SK-N-SH (cell line): ENCODE data around the gene MAMDC4. TPM values are rescaled to one million over a fixed set of nuclear protein-coding genes. Genes with fewer than 3 reads are reported as not detected.

Source experiments
- CTCF ChIA-PET: fragments of 300-600, 350-600 bp; formaldehyde crosslinking; extraction: SDS; loops from one replicate; lab custom pipeline; 2021; lab: Yijun Ruan, JAX
- POLR2A ChIA-PET: fragments of 350-600 bp; sonication (Branson Sonifier 250); formaldehyde crosslinking; extraction: SDS; loops from one replicate; lab custom pipeline; 2020; ENCODE audit warnings: antibody characterized with exemption, inconsistent platforms; lab: Yijun Ruan, JAX
- DNase-seq: peaks from one replicate; pipeline ENCODE4 v3.0.0; 2012
- H2AFZ ChIP-seq: fragments of 200-600 bp; sonication (generic); 2 replicates; pipeline ENCODE4 v1.8.1; 2016; ENCODE audit warnings: antibody characterized with exemption, mild to moderate bottlenecking, low read depth
- H3F3A ChIP-seq: fragments of 200-600 bp; sonication (generic); replicated peaks from 2 replicates; pipeline ENCODE3; 2016; ENCODE audit warnings: antibody characterized with exemption, mild to moderate bottlenecking; ENCODE audit not compliant: insufficient read depth
- H3K27ac ChIP-seq, 2 experiments: fragments of 200-500 bp in 1 of 2; fragments of 200-600 bp in 1 of 2; sonication (Bioruptor generic) in 1 of 2; sonication (generic), shearing (Covaris generic) in 1 of 2; 2 replicates each; pipeline versions ENCODE4 v1.5.1 to v1.6.1; 2014 to 2016; ENCODE audit warnings: low read depth in 2 of 2, inconsistent platforms in 1 of 2, low read length in 1 of 2, mild to moderate bottlenecking in 1 of 2, mixed read lengths in 1 of 2
- H3K27me3 ChIP-seq: fragments of 200-600 bp; sonication (generic), shearing (Covaris generic); 2 replicates; pipeline ENCODE4 v1.6.1; 2016; ENCODE audit warnings: mixed run types; ENCODE audit not compliant: insufficient read depth
- H3K36me3 ChIP-seq, 2 experiments: fragments of 200-500 bp in 1 of 2; fragments of 200-600 bp in 1 of 2; sonication (Bioruptor generic) in 1 of 2; sonication (generic) in 1 of 2; replicated peaks in 1 of 2; 2 replicates each; pipeline versions ENCODE3 to v1.5.1; 2014 to 2016; ENCODE audit warnings: low read length in 1 of 2, mild to moderate bottlenecking in 1 of 2; ENCODE audit not compliant: insufficient read depth in 2 of 2, control insufficient read depth in 1 of 2
- H3K4me1 ChIP-seq, 2 experiments: fragments of 200-500 bp in 1 of 2; fragments of 200-600 bp in 1 of 2; sonication (Bioruptor generic) in 1 of 2; sonication (generic), shearing (Covaris generic) in 1 of 2; 2 replicates each; pipeline versions ENCODE4 v1.5.1 to v1.6.1; 2014 to 2016; ENCODE audit warnings: low read depth in 1 of 2, low read length in 1 of 2, mixed run types in 1 of 2; ENCODE audit not compliant: insufficient read depth in 2 of 2, control insufficient read depth in 1 of 2
- H3K4me2 ChIP-seq: fragments of 200-600 bp; sonication (generic), shearing (Covaris generic); 2 replicates; pipeline ENCODE4 v1.6.1; 2017; ENCODE audit warnings: mixed run types
- H3K4me3 ChIP-seq, 2 experiments: fragments of 200-500 bp in 1 of 2; fragments of 200-600 bp in 1 of 2; sonication (Bioruptor generic) in 1 of 2; sonication (generic), shearing (Covaris generic) in 1 of 2; 2 replicates each; pipeline versions ENCODE4 v1.5.1 to v1.8.1; 2014 to 2016; ENCODE audit warnings: low read depth in 2 of 2, inconsistent platforms in 1 of 2, low read length in 1 of 2, mild to moderate bottlenecking in 1 of 2, mixed read lengths in 1 of 2, moderate library complexity in 1 of 2
- H3K79me2 ChIP-seq: fragments of 200-600 bp; sonication (generic); 2 replicates; pipeline ENCODE4 v1.8.1; 2017; ENCODE audit warnings: mild to moderate bottlenecking; ENCODE audit not compliant: insufficient read depth
- H3K9ac ChIP-seq: fragments of 200-600 bp; sonication (generic); 2 replicates; pipeline ENCODE4 v1.6.1; 2017; ENCODE audit warnings: mixed run types
- H3K9me2 ChIP-seq: fragments of 200-600 bp; sonication (generic); 2 replicates; pipeline ENCODE4 v1.6.1; 2017; ENCODE audit warnings: mixed run types
- H3K9me3 ChIP-seq: fragments of 200-600 bp; sonication (generic); 2 replicates; pipeline ENCODE4 v1.6.1; 2017; ENCODE audit warnings: mixed run types, mild to moderate bottlenecking, moderate library complexity
- H4K20me1 ChIP-seq: fragments of 200-600 bp; sonication (generic); 2 replicates; pipeline ENCODE4 v1.6.1; 2017; ENCODE audit warnings: mild to moderate bottlenecking, mixed run types; ENCODE audit not compliant: insufficient read depth
- FOSL2 ChIP-seq: IDR thresholded peaks from 2 replicates; pipeline ENCODE4 v1.4.0; 2012; ENCODE audit warnings: low read depth, mild to moderate bottlenecking, moderate library complexity, borderline replicate concordance
- FOXJ3 ChIP-seq: sonication (generic); formaldehyde crosslinking; IDR thresholded peaks from 2 replicates; pipeline ENCODE4 v1.5.1; 2020; ENCODE audit warnings: mild to moderate bottlenecking, missing genetic modification reagents
- GABPA ChIP-seq: IDR thresholded peaks from 2 replicates; pipeline ENCODE4 v1.4.0; 2012; ENCODE audit warnings: low read depth, mild to moderate bottlenecking
- GATA2 ChIP-seq: sonication (generic); formaldehyde crosslinking; IDR thresholded peaks from 2 replicates; pipeline ENCODE4 v1.5.0; 2020; ENCODE audit warnings: mild to moderate bottlenecking, missing genetic modification reagents
- JUND ChIP-seq: IDR thresholded peaks from 2 replicates; pipeline ENCODE4 v1.4.0; 2012
- MEF2A ChIP-seq: IDR thresholded peaks from 2 replicates; pipeline ENCODE4 v1.4.0; 2012; ENCODE audit warnings: low read depth, borderline replicate concordance
- MXI1 ChIP-seq: IDR thresholded peaks from 2 replicates; pipeline ENCODE4 v1.6.1; 2012; ENCODE audit warnings: mild to moderate bottlenecking, low read depth, low read length, improper control_type of control experiment
- NRF1 ChIP-seq: IDR thresholded peaks from 2 replicates; pipeline ENCODE4 v1.6.1; 2012; ENCODE audit warnings: low read depth, mild to moderate bottlenecking, low read length
- RCOR1 ChIP-seq: fragments of 150-350 bp; IDR thresholded peaks from 2 replicates; pipeline ENCODE4 v1.6.1; 2017; ENCODE audit warnings: antibody characterized with exemption, low read length
- REST ChIP-seq: IDR thresholded peaks from 2 replicates; pipeline ENCODE4 v1.6.1; 2012; ENCODE audit warnings: mild to moderate bottlenecking, low read depth, low read length, moderate library complexity
- RXRA ChIP-seq: IDR thresholded peaks from 2 replicates; pipeline ENCODE4 v1.4.0; 2012; ENCODE audit warnings: low read depth, mild to moderate bottlenecking, borderline replicate concordance
- YY1 ChIP-seq: IDR thresholded peaks from 2 replicates; pipeline ENCODE4 v1.4.0; 2012; ENCODE audit warnings: low read depth, mild to moderate bottlenecking
- ZBTB33 ChIP-seq: IDR thresholded peaks from 2 replicates; pipeline ENCODE4 v1.4.0; 2012; ENCODE audit warnings: low read depth, borderline replicate concordance
- WGBS: methylation state at CpG from one replicate; pipeline ENCODE4 v1.1.6; 2017; ENCODE audit warnings: low lambda C conversion rate; 5-methylcytosine and 5-hydroxymethylcytosine counted together
- polyA plus RNA-seq, 3 experiments: library from polyadenylated mRNA; depleted of rRNA; stranded (reverse); fragments of >200 nt; gene quantifications; 2 replicates each; pipeline ENCODE4 v1.2.3, GENCODE V29; 2012

Gene MAMDC4
- polyA plus RNA-seq, 1 of the 3 experiments (the other 2 are of a cell fraction), result 4.2 TPM

GRCh38 chr9:136821826-136822544 is 30.2 kb upstream of the MAMDC4 start:
- no peak overlapping the region for H3K27ac ChIP-seq
- H3K9me2 ChIP-seq, result no peaks in the 10 kb centered on the region
- no peaks in the 10 kb centered on the region for H3K9me3 ChIP-seq
- H3K4me2 ChIP-seq, result no peak overlapping the region
- no peak for DNase-seq
- H3F3A ChIP-seq, result peaks cover 1% of the 10 kb centered on the region
- H3K9ac ChIP-seq, result no peak overlapping the region
- ChIA-PET POLR2A (no interaction called here), CTCF (interaction anchor here (1.0 kb wide), 1 partner anchor 53 kb away, joined by 3 read pairs; no protein-coding TSS in a partner anchor)
- peaks cover 19% of the 10 kb centered on the region; the same call in 1 of the 2 replicates for H4K20me1 ChIP-seq
- H3K36me3 ChIP-seq, result peaks cover 8 to 28% of the 10 kb centered on the region in 2 experiments
- no peak overlapping the region for H2AFZ ChIP-seq
- TF ChIP-seq JUND, result no peak
- no peak for TF ChIP-seq ZBTB33
- no peak for TF ChIP-seq GABPA
- TF ChIP-seq YY1, result no peak
- TF ChIP-seq REST, result no peak
- no peak for TF ChIP-seq FOSL2
- TF ChIP-seq RCOR1, result no peak
- no peak for TF ChIP-seq NRF1
- H3K27me3 ChIP-seq, result no peaks in the 10 kb centered on the region
- no peaks in the 10 kb centered on the region for H3K4me1 ChIP-seq
- H3K4me3 ChIP-seq, result no peak overlapping the region
- WGBS, result 96% methylated on average over 36 of the region's 42 CpGs
- peaks cover 41% of the 10 kb centered on the region for H3K79me2 ChIP-seq

GRCh38 chr9:136823136-136824046 is 28.8 kb upstream of the MAMDC4 start:
- ChIA-PET POLR2A (no interaction called here), CTCF (interaction anchor here (1.0 to 3.2 kb wide), 2 partner anchors 20 to 54 kb away, joined by 3 to 17 read pairs; partner anchors contain the start of gene AJM1)
- H3K79me2 ChIP-seq, result peaks cover 27% of the 10 kb centered on the region
- H3K4me2 ChIP-seq, result no peak overlapping the region
- H2AFZ ChIP-seq, result no peak overlapping the region
- no peaks in the 10 kb centered on the region for H3F3A ChIP-seq
- no peaks in the 10 kb centered on the region for H3K4me1 ChIP-seq
- no peaks in the 10 kb centered on the region for H3K27me3 ChIP-seq
- no peaks in the 10 kb centered on the region for H3K9me2 ChIP-seq
- H3K36me3 ChIP-seq, result peaks cover 7 to 42% of the 10 kb centered on the region in 2 experiments
- no peaks in the 10 kb centered on the region for H3K9me3 ChIP-seq
- TF ChIP-seq MEF2A (no peak), FOXJ3 (CRISPR knock-in tag) (no peak), MXI1 (no peak), GABPA (no peak), RXRA (no peak), GATA2 (CRISPR knock-in tag) (no peak)
- no peak for DNase-seq
- no peak overlapping the region for H3K27ac ChIP-seq
- no peak overlapping the region for H3K4me3 ChIP-seq
- peaks cover 19% of the 10 kb centered on the region; the same call in 1 of the 2 replicates for H4K20me1 ChIP-seq
- no peak overlapping the region for H3K9ac ChIP-seq
- WGBS, result 97% methylated on average over 22 of the region's 30 CpGs
